ENCODE measurements around the gene VWA2.

The VWA2 gene

DNA sequence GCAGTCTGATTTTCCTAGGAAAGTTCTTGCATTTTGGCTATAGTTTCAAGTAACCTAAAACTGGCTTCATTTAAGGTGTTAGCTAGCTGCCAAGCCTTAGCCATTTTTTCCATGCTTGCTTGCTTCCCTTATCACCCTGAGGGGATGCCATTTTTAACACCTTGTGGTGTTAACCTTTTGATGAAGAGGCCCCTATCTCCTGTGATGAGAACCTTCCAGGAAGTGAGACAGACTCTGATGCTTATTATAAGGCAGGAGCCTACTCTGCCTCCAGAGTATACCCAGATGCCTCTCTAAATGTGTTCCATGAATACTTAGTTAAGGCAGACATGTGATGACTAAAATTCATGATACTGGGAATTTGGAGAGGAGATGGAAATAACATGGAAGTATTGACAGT is 4.9 kb upstream of the VWA2 start:
- peaks cover 0 to 2% (median 2%) of the 10 kb centered on the region in 4 donors for H3K4me1 ChIP-seq
- no peak overlapping the region for H3K27ac ChIP-seq
- H3K27me3 ChIP-seq, result peaks cover 0 to 66% of the 10 kb centered on the region in 2 donors
- no peak for TF ChIP-seq CTCF (IDR thresholded peaks at IDR 0.05)
- no peaks in the 10 kb centered on the region for H3K36me3 ChIP-seq
- H3K4me3 ChIP-seq, result no peak overlapping the region
- H3K9me3 ChIP-seq, result no peaks in the 10 kb centered on the region
- intact Hi-C loops (cut with DNase I; ENCODE audit: low total_unique reads), result no loop called here
- DNase-seq, result no peak

DNA sequence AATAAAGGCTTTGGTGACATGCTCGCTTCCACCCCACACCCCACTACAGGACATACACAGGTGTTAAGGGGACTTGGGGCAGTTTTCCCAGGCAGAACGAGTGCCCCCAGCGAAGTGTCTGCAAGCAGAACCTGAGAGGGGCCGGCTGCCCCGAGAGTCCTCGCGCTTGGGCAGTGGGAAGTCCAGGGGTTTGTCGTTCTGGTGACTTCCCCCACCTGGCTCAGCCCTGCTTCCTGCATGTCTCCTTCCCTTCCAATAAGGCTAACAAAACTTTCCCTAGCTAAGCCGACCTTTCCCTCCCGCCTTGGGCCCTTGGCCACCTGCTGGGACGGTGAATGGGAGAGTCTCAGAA is 916 bp downstream of the VWA2 start:
- peaks cover 0 to 76% of the 10 kb centered on the region in 2 donors for H3K27me3 ChIP-seq
- no peaks in the 10 kb centered on the region for H3K36me3 ChIP-seq
- TF ChIP-seq CTCF (IDR thresholded peaks at IDR 0.05), result no peak
- intact Hi-C loops (cut with DNase I; ENCODE audit: low total_unique reads), result no loop called here
- H3K4me3 ChIP-seq, result no peak overlapping the region
- no peak for DNase-seq
- H3K9me3 ChIP-seq, result no peaks in the 10 kb centered on the region
- no peak overlapping the region for H3K27ac ChIP-seq
- peaks cover 0 to 10% (median 8%) of the 10 kb centered on the region in 4 donors for H3K4me1 ChIP-seq

- Histone ChIP-seq H3K36me3 (no peaks in the 10 kb centered on the region), H3K27me3 (peaks cover 0 to 57% of the 10 kb centered on the region in 2 donors), H3K9me3 (no peaks in the 10 kb centered on the region), H3K4me1 (peaks cover 0 to 12% (median 8%) of the 10 kb centered on the region in 4 donors), H3K4me3 (no peak overlapping the region), H3K27ac (no peak overlapping the region)
- TF ChIP-seq CTCF (IDR thresholded peaks at IDR 0.05), result no peak
- DNase-seq, result no peak
- intact Hi-C loops (cut with DNase I; ENCODE audit: low total_unique reads), result no loop called here
Observed at GRCh38 chr10:114242235-114242634, 3.2 kb downstream of the VWA2 start.

GRCh38 chr10:114243661-114244060 is 4.6 kb downstream of the VWA2 start:
- H3K4me1 ChIP-seq, result peaks cover 0 to 12% (median 8%) of the 10 kb centered on the region in 4 donors
- H3K9me3 ChIP-seq, result no peaks in the 10 kb centered on the region
- DNase-seq, result no peak
- peaks cover 0 to 46% of the 10 kb centered on the region in 2 donors for H3K27me3 ChIP-seq
- H3K27ac ChIP-seq, result no peak overlapping the region
- H3K36me3 ChIP-seq, result no peaks in the 10 kb centered on the region
- H3K4me3 ChIP-seq, result no peak overlapping the region
- intact Hi-C loops (cut with DNase I; ENCODE audit: low total_unique reads), result no loop called here
- no peak for TF ChIP-seq CTCF (IDR thresholded peaks at IDR 0.05)

DNA sequence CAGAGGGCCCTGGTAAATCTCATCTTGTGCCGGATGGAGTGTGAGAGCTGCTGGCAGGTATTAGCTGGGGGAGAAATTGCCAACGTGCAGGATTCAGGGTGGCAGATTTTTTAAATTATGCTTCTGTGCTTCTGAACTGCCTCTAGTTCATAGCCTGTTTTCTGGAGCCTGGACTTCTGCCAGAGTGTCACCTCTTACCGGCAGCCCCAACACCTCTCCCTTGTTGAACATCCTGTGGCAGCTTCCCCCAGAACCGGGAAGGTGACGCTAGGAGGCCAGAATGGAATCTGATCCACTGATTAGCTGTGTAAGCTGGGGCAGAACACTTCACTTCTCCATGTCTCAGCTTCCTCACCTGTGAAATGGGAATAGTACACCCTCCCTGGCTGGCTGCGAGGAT is 5.1 kb downstream of the VWA2 start:
- peaks cover 0 to 10% (median 6%) of the 10 kb centered on the region in 4 donors for H3K4me1 ChIP-seq
- H3K36me3 ChIP-seq, result no peaks in the 10 kb centered on the region
- no peak for DNase-seq
- TF ChIP-seq CTCF (IDR thresholded peaks at IDR 0.05), result no peak
- H3K27ac ChIP-seq, result no peak overlapping the region
- no peak overlapping the region for H3K4me3 ChIP-seq
- no peaks in the 10 kb centered on the region for H3K9me3 ChIP-seq
- peaks cover 0 to 42% of the 10 kb centered on the region in 2 donors for H3K27me3 ChIP-seq
- intact Hi-C loops (cut with DNase I; ENCODE audit: low total_unique reads), result no loop called here
